ENCODE data around the gene IER3.

IER3 gene

DNA sequence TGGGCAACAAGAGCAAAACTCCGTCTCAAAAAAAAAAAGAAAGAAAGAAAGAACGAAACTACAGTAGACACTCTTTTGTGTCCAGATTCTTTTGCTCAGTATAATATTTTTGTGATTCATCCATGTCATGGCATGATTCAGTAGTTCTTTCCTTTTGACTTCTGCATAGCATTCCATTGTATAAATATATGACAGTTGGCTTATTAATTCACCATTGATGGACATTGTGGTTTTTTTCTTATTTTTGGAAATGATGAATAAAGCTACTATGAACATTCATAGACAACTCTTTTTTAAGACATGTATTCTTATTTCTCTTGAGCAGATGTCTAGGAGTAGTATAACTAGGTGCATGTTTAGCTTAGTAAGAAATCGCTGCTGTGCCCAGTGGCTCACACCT lies 10.3 kb upstream of the IER3 start:
- DNase-seq (ENCODE audit: low read depth), result no peak
- TF ChIP-seq, protein P1, sequence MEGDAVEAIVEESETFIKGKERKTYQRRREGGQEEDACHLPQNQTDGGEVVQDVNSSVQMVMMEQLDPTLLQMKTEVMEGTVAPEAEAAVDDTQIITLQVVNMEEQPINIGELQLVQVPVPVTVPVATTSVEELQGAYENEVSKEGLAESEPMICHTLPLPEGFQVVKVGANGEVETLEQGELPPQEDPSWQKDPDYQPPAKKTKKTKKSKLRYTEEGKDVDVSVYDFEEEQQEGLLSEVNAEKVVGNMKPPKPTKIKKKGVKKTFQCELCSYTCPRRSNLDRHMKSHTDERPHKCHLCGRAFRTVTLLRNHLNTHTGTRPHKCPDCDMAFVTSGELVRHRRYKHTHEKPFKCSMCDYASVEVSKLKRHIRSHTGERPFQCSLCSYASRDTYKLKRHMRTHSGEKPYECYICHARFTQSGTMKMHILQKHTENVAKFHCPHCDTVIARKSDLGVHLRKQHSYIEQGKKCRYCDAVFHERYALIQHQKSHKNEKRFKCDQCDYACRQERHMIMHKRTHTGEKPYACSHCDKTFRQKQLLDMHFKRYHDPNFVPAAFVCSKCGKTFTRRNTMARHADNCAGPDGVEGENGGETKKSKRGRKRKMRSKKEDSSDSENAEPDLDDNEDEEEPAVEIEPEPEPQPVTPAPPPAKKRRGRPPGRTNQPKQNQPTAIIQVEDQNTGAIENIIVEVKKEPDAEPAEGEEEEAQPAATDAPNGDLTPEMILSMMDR (IDR thresholded peaks at IDR 0.05; ENCODE audit: control insufficient read depth, extremely low read depth, insufficient read depth), result no peak
- H3K4me3 ChIP-seq (ENCODE audit: low read depth, low read length), result no peak overlapping the region

DNA sequence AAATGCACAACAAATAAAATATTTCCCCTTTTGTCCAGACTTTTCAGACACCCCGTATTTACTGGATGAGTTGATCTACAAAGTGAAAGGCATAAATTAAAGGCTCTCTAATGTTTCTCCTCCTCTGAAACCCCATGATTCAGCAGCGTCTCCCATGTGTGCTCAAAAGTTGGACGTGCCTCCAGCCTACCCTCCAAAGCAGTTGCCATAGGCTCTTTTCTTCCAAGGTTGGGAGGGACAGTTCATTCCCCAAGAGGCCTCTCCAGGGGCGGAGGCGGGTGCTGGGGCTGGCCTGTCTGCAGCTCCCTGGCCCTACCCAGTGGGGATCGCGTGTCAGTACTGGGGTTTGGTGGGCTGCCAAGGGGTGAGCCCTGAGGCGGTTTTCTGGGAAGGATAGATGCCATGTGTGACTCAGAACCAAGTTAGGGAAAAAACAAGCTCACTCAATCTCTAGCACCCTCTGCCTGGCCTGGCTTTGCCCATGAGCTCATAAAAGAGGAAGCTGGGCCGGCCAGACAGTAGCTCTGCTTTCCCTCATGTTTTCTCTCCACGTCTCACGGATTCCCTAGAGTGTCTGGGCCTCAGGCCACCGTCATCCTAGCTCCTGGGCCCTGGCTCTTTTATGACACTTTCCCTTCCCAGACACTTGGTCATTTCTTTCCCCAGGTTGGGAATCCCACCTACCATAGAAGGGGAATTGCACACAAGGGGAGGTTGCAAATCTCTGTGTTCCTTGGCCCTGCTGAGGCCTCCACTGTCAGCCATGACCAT lies 8.0 kb upstream of the IER3 start:
- TF ChIP-seq, protein P1 (IDR thresholded peaks at IDR 0.05; ENCODE audit: control insufficient read depth, extremely low read depth, insufficient read depth), result no peak
- no peak for DNase-seq (ENCODE audit: low read depth)
- H3K4me3 ChIP-seq (ENCODE audit: low read depth, low read length), result no peak overlapping the region

DNA sequence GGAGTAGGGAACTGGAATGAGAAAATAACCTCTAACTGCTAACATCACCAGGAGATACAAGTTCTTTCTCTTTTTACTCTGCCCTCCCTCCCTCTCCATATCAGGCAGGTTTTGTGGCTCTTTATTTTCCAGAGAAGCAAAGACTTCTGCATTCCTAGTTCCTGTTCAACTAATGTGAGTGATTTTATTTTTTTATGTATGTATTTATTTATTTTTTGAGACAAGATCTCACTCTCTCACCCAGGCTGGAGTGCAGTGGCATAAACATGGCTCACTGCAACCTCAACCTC lies 6.0 kb upstream of the IER3 start:
- H3K4me3 ChIP-seq (ENCODE audit: low read depth, low read length), result no peak overlapping the region
- DNase-seq (ENCODE audit: low read depth), result no peak
- TF ChIP-seq, protein P1 (IDR thresholded peaks at IDR 0.05; ENCODE audit: control insufficient read depth, extremely low read depth, insufficient read depth), result no peak

GRCh38 chr6:30749554-30750378 lies 5.4 kb upstream of the IER3 start:
- no peak for DNase-seq (ENCODE audit: low read depth)

GRCh38 chr6:30748851-30749540 lies 4.6 kb upstream of the IER3 start:
- DNase-seq (ENCODE audit: low read depth), result no peak
- H3K4me3 ChIP-seq (ENCODE audit: low read depth, low read length), result no peak overlapping the region
- TF ChIP-seq, protein P1 (IDR thresholded peaks at IDR 0.05; ENCODE audit: control insufficient read depth, extremely low read depth, insufficient read depth), result no peak

More at GRCh38 chr6:30749554-30750378, 5.4 kb upstream of the IER3 start:
- TF ChIP-seq, protein P1 (IDR thresholded peaks at IDR 0.05; ENCODE audit: control insufficient read depth, extremely low read depth, insufficient read depth), result no peak
- no peak overlapping the region for H3K4me3 ChIP-seq (ENCODE audit: low read depth, low read length)

DNA sequence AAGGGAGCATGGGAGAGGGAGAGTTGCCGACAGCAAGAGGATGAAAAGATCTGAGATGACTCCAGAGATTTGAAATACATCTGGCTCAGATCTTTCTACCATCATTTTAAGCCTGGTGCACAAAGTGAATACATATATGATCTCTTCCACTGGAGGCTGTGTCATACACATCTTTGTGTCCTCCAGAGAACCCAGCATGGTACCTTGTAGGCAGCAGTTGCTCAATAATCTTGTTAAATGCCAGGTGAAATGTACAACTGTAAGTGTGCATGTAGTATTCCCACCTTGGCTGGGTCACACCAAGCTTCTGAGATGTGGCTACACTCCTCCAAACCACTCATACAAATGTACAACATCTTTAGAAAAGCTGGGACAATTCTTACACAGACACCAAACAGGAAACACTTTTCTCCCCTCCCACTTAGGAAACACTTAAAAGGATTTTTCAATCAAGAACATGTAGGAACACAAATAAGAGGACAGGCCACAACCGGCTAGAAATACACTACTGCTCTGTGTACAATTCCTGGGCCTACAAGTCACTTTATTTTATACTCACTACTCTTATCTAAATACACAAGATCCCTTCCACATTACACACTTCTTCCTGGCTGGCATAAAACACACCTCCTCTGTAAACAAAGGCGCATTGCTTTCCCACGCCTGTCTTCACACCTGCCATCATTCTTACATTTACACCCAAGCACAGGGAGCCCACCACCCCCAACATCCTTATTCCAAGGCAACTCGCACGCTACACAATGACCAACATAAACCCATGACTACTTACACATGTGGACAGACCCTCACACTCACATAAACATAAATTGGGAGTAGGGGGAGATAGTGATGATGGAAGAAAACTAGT lies 3.8 kb upstream of the IER3 start:
- no peak overlapping the region for H3K4me3 ChIP-seq (ENCODE audit: low read depth, low read length)
- DNase-seq (ENCODE audit: low read depth), result peak; percentile 41
- TF ChIP-seq, protein P1 (IDR thresholded peaks at IDR 0.05; ENCODE audit: control insufficient read depth, extremely low read depth, insufficient read depth), result no peak
